H1 (cell line): ENCODE results near the gene MAOB. TPM values are rescaled to one million over a fixed set of nuclear protein-coding genes. Genes with fewer than 3 reads are reported as not detected.

Experiments used
- CTCF ChIA-PET: fragments of 300-600 bp; sonication (Branson Sonifier 250); formaldehyde crosslinking; loops from one replicate; lab custom pipeline; 2021; ENCODE audit not compliant: partially characterized antibody; lab: Charles Lee
- POLR2A ChIA-PET: fragments of 300-600 bp; sonication (Branson Sonifier 250); formaldehyde crosslinking; loops from one replicate; lab custom pipeline; 2021; ENCODE audit warnings: inconsistent platforms; ENCODE audit not compliant: partially characterized antibody; lab: Charles Lee
- DNase-seq, 2 experiments: peaks; one replicate each; pipeline versions ENCODE4 v3.0.0 to v3.0.0-alpha.2; 2010 to 2022; ENCODE audit warnings: low spot score in 2 of 2, low read depth in 1 of 2, mixed read lengths in 1 of 2
- FAIRE-seq: peaks from 2 replicates; lab custom pipeline; 2011; peaks lifted over from hg19 to GRCh38; lab: Jason Lieb, UNC
- H2AFZ ChIP-seq: 2 replicates; pipeline ENCODE4 v1.8.1; 2012; ENCODE audit warnings: low read length, inconsistent platforms
- H2AK5ac ChIP-seq: 2 replicates; pipeline ENCODE4 v1.6.1; 2013; ENCODE audit warnings: low read depth, low read length
- H2BK120ac ChIP-seq: replicated peaks from 2 replicates; pipeline ENCODE3; 2013; ENCODE audit warnings: low read depth, low read length, inconsistent platforms
- H2BK12ac ChIP-seq: 2 replicates; pipeline ENCODE4 v1.6.1; 2013; ENCODE audit warnings: low read depth, low read length
- H2BK15ac ChIP-seq: 2 replicates; pipeline ENCODE4 v1.6.1; 2013; ENCODE audit warnings: low read length
- H2BK20ac ChIP-seq: 2 replicates; pipeline ENCODE4 v1.6.1; 2013; ENCODE audit warnings: low read length
- H2BK5ac ChIP-seq: 2 replicates; pipeline ENCODE4 v1.6.1; 2013; ENCODE audit warnings: low read depth, low read length
- H3K14ac ChIP-seq: 2 replicates; pipeline ENCODE4 v1.6.1; 2013; ENCODE audit warnings: inconsistent platforms; ENCODE audit not compliant: insufficient read length
- H3K18ac ChIP-seq: 2 replicates; pipeline ENCODE4 v1.6.1; 2013; ENCODE audit warnings: low read length; ENCODE audit errors: extremely low read depth
- H3K23ac ChIP-seq: 2 replicates; pipeline ENCODE4 v1.6.1; 2013; ENCODE audit warnings: inconsistent platforms; ENCODE audit not compliant: insufficient read length
- H3K23me2 ChIP-seq: 2 replicates; pipeline ENCODE4 v1.6.1; 2013; ENCODE audit warnings: low read depth, low read length
- H3K27ac ChIP-seq: 2 replicates; pipeline ENCODE4 v1.6.1; 2011; ENCODE audit warnings: low read depth, low read length, inconsistent platforms
- H3K27me3 ChIP-seq, 4 experiments: replicated peaks in 1 of 4; 1 replicate in 1 of 4; 2 replicates in 3 of 4; pipeline versions ENCODE4 v1.6.1 to v1.8.1; 2011 to 2013; ENCODE audit warnings: low read length in 3 of 4, mild to moderate bottlenecking in 3 of 4, inconsistent platforms in 2 of 4, mixed read lengths in 2 of 4, moderate library complexity in 1 of 4; ENCODE audit not compliant: control insufficient read depth in 3 of 4, insufficient read depth in 3 of 4; ENCODE audit errors: extremely low read depth in 1 of 4
- H3K36me3 ChIP-seq, 4 experiments: 2 replicates each; pipeline versions ENCODE4 v1.6.1 to v1.8.1; 2011 to 2013; ENCODE audit warnings: mild to moderate bottlenecking in 4 of 4, low read length in 3 of 4, moderate library complexity in 2 of 4, control low read depth in 1 of 4, inconsistent platforms in 1 of 4; ENCODE audit not compliant: insufficient read depth in 4 of 4, control insufficient read depth in 2 of 4
- H3K4ac ChIP-seq: replicated peaks from 2 replicates; pipeline ENCODE3; 2013; ENCODE audit warnings: low read length, low read depth, mixed read lengths, inconsistent platforms; ENCODE audit not compliant: insufficient read length
- H3K4me1 ChIP-seq, 4 experiments: replicated peaks in 1 of 4; 1 replicate in 1 of 4; 2 replicates in 3 of 4; pipeline versions ENCODE4 v1.6.1 to v1.8.1; 2011 to 2013; ENCODE audit warnings: low read length in 3 of 4, inconsistent platforms in 2 of 4, mixed read lengths in 1 of 4; ENCODE audit not compliant: insufficient read depth in 4 of 4, control insufficient read depth in 3 of 4
- H3K4me2 ChIP-seq, 2 experiments: 2 replicates each; pipeline versions ENCODE4 v1.6.1 to v1.8.1; 2011 to 2013; ENCODE audit warnings: low read depth in 2 of 2, low read length in 2 of 2, control low read depth in 1 of 2, inconsistent platforms in 1 of 2, mild to moderate bottlenecking in 1 of 2; ENCODE audit not compliant: insufficient read depth in 1 of 2
- H3K4me3 ChIP-seq, 4 experiments: fragments of 200-600, 300-600 bp in 1 of 4; sonication (generic), shearing (Covaris generic), sonication (Bioruptor Twin) in 1 of 4; 2 replicates each; pipeline versions ENCODE4 v1.5.1 to v1.8.1; 2011 to 2016; ENCODE audit warnings: low read length in 4 of 4, low read depth in 3 of 4, control low read depth in 2 of 4, inconsistent platforms in 2 of 4, mild to moderate bottlenecking in 2 of 4, mixed read lengths in 1 of 4, moderate library complexity in 1 of 4; ENCODE audit not compliant: insufficient read depth in 2 of 4; ENCODE audit errors: extremely low read depth in 1 of 4
- H3K56ac ChIP-seq: replicated peaks from 2 replicates; pipeline ENCODE3; 2013; ENCODE audit warnings: low read depth, mild to moderate bottlenecking, mixed read lengths, low read length, inconsistent platforms; ENCODE audit not compliant: insufficient read length
- H3K79me1 ChIP-seq: 2 replicates; pipeline ENCODE4 v1.6.1; 2013; ENCODE audit warnings: low read depth, low read length, control low read depth
- H3K79me2 ChIP-seq, 2 experiments: 2 replicates each; pipeline versions ENCODE4 v1.6.1 to v1.8.1; 2012 to 2013; ENCODE audit warnings: low read length in 2 of 2, mild to moderate bottlenecking in 2 of 2, inconsistent platforms in 1 of 2; ENCODE audit not compliant: insufficient read depth in 2 of 2, control insufficient read depth in 1 of 2
- H3K9ac ChIP-seq, 4 experiments: replicated peaks in 1 of 4; 1 replicate in 1 of 4; 2 replicates in 3 of 4; pipeline versions ENCODE4 v1.6.1 to v1.8.1; 2011 to 2013; ENCODE audit warnings: low read depth in 3 of 4, low read length in 3 of 4, control low read depth in 2 of 4, mild to moderate bottlenecking in 2 of 4, moderate library complexity in 2 of 4, inconsistent platforms in 1 of 4; ENCODE audit errors: extremely low read depth in 1 of 4
- H3K9me3 ChIP-seq, 2 experiments: 2 replicates each; pipeline versions ENCODE4 v1.6.1 to v1.8.1; 2012 to 2013; ENCODE audit warnings: mild to moderate bottlenecking in 2 of 2, moderate library complexity in 2 of 2, control low read depth in 1 of 2, inconsistent platforms in 1 of 2, low read depth in 1 of 2, low read length in 1 of 2, mixed read lengths in 1 of 2; ENCODE audit not compliant: insufficient read depth in 2 of 2
- H4K20me1 ChIP-seq, 2 experiments: replicated peaks in 1 of 2; 2 replicates each; pipeline versions ENCODE3 to v1.8.1; 2011 to 2013; ENCODE audit warnings: inconsistent platforms in 2 of 2, low read length in 2 of 2, mild to moderate bottlenecking in 1 of 2; ENCODE audit not compliant: insufficient read depth in 2 of 2, control insufficient read depth in 1 of 2
- H4K5ac ChIP-seq: 2 replicates; pipeline ENCODE4 v1.6.1; 2013; ENCODE audit warnings: low read length, low read depth, mixed read lengths, inconsistent platforms; ENCODE audit not compliant: insufficient read length
- H4K8ac ChIP-seq: 2 replicates; pipeline ENCODE4 v1.8.0; 2013; ENCODE audit warnings: mild to moderate bottlenecking, moderate library complexity, low read length, inconsistent platforms; ENCODE audit not compliant: insufficient read depth; ENCODE audit errors: extremely low read depth
- H4K91ac ChIP-seq: replicated peaks from 2 replicates; pipeline ENCODE3; 2013; ENCODE audit warnings: low read length, mixed read lengths, inconsistent platforms; ENCODE audit not compliant: insufficient read length
- WGBS, 2 experiments: shearing (Covaris generic) in 1 of 2; methylation state at CpG; one replicate each; pipeline versions ENCODE4 v1.1.6 to v1.1.7; 2013 to 2015; ENCODE audit warnings: low lambda C conversion rate in 2 of 2, mixed read lengths in 2 of 2, inconsistent platforms in 1 of 2, low coverage in 1 of 2, missing lambda C conversion rate in 1 of 2; ENCODE audit not compliant: insufficient replicate concordance in 2 of 2, insufficient coverage in 1 of 2, insufficient read length in 1 of 2; ENCODE audit errors: extremely low coverage in 1 of 2, missing lambda C conversion rate in 1 of 2; 5-methylcytosine and 5-hydroxymethylcytosine counted together
- polyA plus RNA-seq, 7 experiments: library from polyadenylated mRNA; depleted of rRNA in 3 of 7; stranded (reverse) in 5 of 7; unstranded in 2 of 7; fragments of >200 nt in 5 of 7; fragments of 200-250 nt in 2 of 7; gene quantifications; 1 replicate in 5 of 7; 2 replicates in 1 of 7; 4 replicates in 1 of 7; pipeline versions ENCODE4 v1.2.1 to v1.2.3, GENCODE V29; 2011 to 2013; ENCODE audit warnings: missing spikeins in 2 of 7, mixed read lengths in 2 of 7
- total RNA-seq: library from RNA; stranded (reverse); fragmentation: NEBNext Ultra II Directional; extraction: Animal tissue kit (Norgen Biotek cat#: 25700); gene quantifications from 2 replicates; pipeline ENCODE4 v1.2.1, GENCODE V29; 2021

Gene MAOB
- total and polyA plus RNA-seq, 2 of the 8 experiments (the other 6 are each of a cell fraction or from before 2014, with no cell fraction given): 0.73 to 1.1 TPM

- WGBS, 2 experiments: 71% methylated on average over 5 of the region's 5 CpGs; no CpG with 5 or more reads in 1 of the 2 experiments
- Histone ChIP-seq H2BK15ac (no peak overlapping the region), H3K27me3 (no peaks in the 10 kb centered on the region), H4K5ac (no peak overlapping the region), H3K23ac (no peak overlapping the region), H3K4ac (no peak overlapping the region), H3K18ac (no peak overlapping the region), H4K8ac (no peak overlapping the region), H2BK20ac (no peak overlapping the region), H2BK12ac (no peak overlapping the region), H3K4me3 (no peak overlapping the region), H3K79me1 (no peaks in the 10 kb centered on the region), H3K36me3 (no peaks in the 10 kb centered on the region), H3K9ac (no peak overlapping the region), H4K20me1 (no peaks in the 10 kb centered on the region), H3K23me2 (no peaks in the 10 kb centered on the region), H3K56ac (no peak overlapping the region), H3K4me1 (peaks cover 0 to 5% (median 0%) of the 10 kb centered on the region in 4 experiments; a peak in 1 of 7 replicates), H2BK5ac (no peak overlapping the region), H3K4me2 (no peak overlapping the region), H4K91ac (no peak overlapping the region), H3K79me2 (no peaks in the 10 kb centered on the region), H3K14ac (no peak overlapping the region), H2AK5ac (no peak overlapping the region), H2AFZ (no peak overlapping the region), H3K9me3 (no peaks in the 10 kb centered on the region), H2BK120ac (no peak overlapping the region), H3K27ac (no peak overlapping the region)
- FAIRE-seq (no peak), DNase-seq (no peak)
- CTCF ChIA-PET: no interaction called here
- POLR2A ChIA-PET: no interaction called here
Measured at GRCh38 chrX:43898406-43899035, 16.3 kb upstream of the MAOB start.
